Lower lobe of right lung (tissue), 2 donors: ENCODE data around the gene MED13L. TPM values are rescaled to one million over a fixed set of nuclear protein-coding genes. Genes with fewer than 3 reads are reported as not detected.

Source experiments
- ATAC-seq, 2 donors: fragments of 200-7000 bp; cut with Tn5 transposase; one replicate each; pipeline ENCODE4 v1.9.1; 2020 to 2022; ENCODE audit warnings: mild to moderate bottlenecking in 2 of 2, moderate library complexity in 2 of 2
- DNase-seq: peaks from one replicate; pipeline ENCODE4 v3.0.0-alpha.2; 2020
- H3K27ac ChIP-seq: fragments of 200-600 bp; one replicate; pipeline ENCODE4 v1.8.0; 2022
- H3K27me3 ChIP-seq: fragments of 200-600 bp; one replicate; pipeline ENCODE4 v1.8.0; 2022; ENCODE audit warnings: low read depth
- H3K36me3 ChIP-seq: fragments of 200-600 bp; one replicate; pipeline ENCODE4 v1.8.0; 2022; ENCODE audit warnings: mild to moderate bottlenecking
- H3K4me1 ChIP-seq: fragments of 200-600 bp; one replicate; pipeline ENCODE4 v1.8.0; 2022
- H3K4me3 ChIP-seq: fragments of 200-600 bp; one replicate; pipeline ENCODE4 v1.8.0; 2022; ENCODE audit warnings: mild to moderate bottlenecking
- H3K9me3 ChIP-seq: fragments of 200-600 bp; one replicate; pipeline ENCODE4 v1.8.0; 2022
- CTCF ChIP-seq: fragments of 200-600 bp; IDR thresholded peaks from one replicate; pipeline ENCODE4 v1.8.0; 2022; ENCODE audit warnings: antibody characterized with exemption, mild to moderate bottlenecking
- intact Hi-C: fragments of 100-400 bp; cut with DNase I; formaldehyde crosslinking; loops from one replicate; pipeline ENCODE4 v1.11.0; 2022
- total RNA-seq: library from RNA; stranded (reverse); fragmentation: NEBNext Ultra II Directional; extraction: Animal tissue kit (Norgen Biotek cat#: 25700); gene quantifications from one replicate; pipeline ENCODE4 v1.2.1, GENCODE V29; 2021
- donor health status: DM: no; HTN: yes; CAD: no; lungs with severe emphysema.

MED13L gene
- total RNA-seq, 1 donor from 2014 or later: 148 TPM

- Histone ChIP-seq H3K9me3 (no peaks in the 10 kb centered on the region), H3K27me3 (no peaks in the 10 kb centered on the region), H3K27ac (no peak overlapping the region), H3K36me3 (peaks cover 5% of the 10 kb centered on the region), H3K4me3 (no peak overlapping the region), H3K4me1 (no peaks in the 10 kb centered on the region)
- intact Hi-C loops: no loop called here
- no peak for TF ChIP-seq CTCF
- no peak for DNase-seq
- ATAC-seq: no peak
Observed at GRCh38 chr12:116092776-116093175, 184.7 kb downstream of the MED13L start.

- intact Hi-C loops: no loop called here
- no peak overlapping the region for H3K27ac ChIP-seq
- TF ChIP-seq CTCF: no peak
- peaks cover 5% of the 10 kb centered on the region for H3K36me3 ChIP-seq
- H3K9me3 ChIP-seq: no peaks in the 10 kb centered on the region
- H3K4me3 ChIP-seq: no peak overlapping the region
- ATAC-seq (no peak), DNase-seq (no peak)
- no peaks in the 10 kb centered on the region for H3K27me3 ChIP-seq
- H3K4me1 ChIP-seq: no peaks in the 10 kb centered on the region
Observed at GRCh38 chr12:116092162-116092561, 185.3 kb downstream of the MED13L start.

GRCh38 chr12:116091579-116091978 lies 185.9 kb downstream of the MED13L start:
- DNase-seq: no peak
- no peak for TF ChIP-seq CTCF
- no peak overlapping the region for H3K27ac ChIP-seq
- H3K36me3 ChIP-seq: peaks cover 5% of the 10 kb centered on the region
- no peaks in the 10 kb centered on the region for H3K4me1 ChIP-seq
- intact Hi-C loops: no loop called here
- ATAC-seq: no peak
- H3K9me3 ChIP-seq: no peaks in the 10 kb centered on the region
- H3K4me3 ChIP-seq: no peak overlapping the region
- H3K27me3 ChIP-seq: no peaks in the 10 kb centered on the region

- TF ChIP-seq CTCF: no peak
- no peak for DNase-seq
- no peaks in the 10 kb centered on the region for H3K27me3 ChIP-seq
- no peak overlapping the region for H3K4me3 ChIP-seq
- intact Hi-C loops: no loop called here
- H3K36me3 ChIP-seq: peaks cover 5% of the 10 kb centered on the region
- ATAC-seq: no peak
- no peak overlapping the region for H3K27ac ChIP-seq
- H3K4me1 ChIP-seq: no peaks in the 10 kb centered on the region
- no peaks in the 10 kb centered on the region for H3K9me3 ChIP-seq
Observed at GRCh38 chr12:116090516-116090915, 187.0 kb downstream of the MED13L start.

GRCh38 chr12:116089080-116089479 lies 188.4 kb downstream of the MED13L start:
- TF ChIP-seq CTCF: no peak
- no peak for ATAC-seq
- DNase-seq: no peak
- no peaks in the 10 kb centered on the region for H3K9me3 ChIP-seq
- intact Hi-C loops: no loop called here
- no peak overlapping the region for H3K27ac ChIP-seq
- H3K27me3 ChIP-seq: no peaks in the 10 kb centered on the region
- H3K4me3 ChIP-seq: no peak overlapping the region
- H3K36me3 ChIP-seq: peaks cover 5% of the 10 kb centered on the region
- no peaks in the 10 kb centered on the region for H3K4me1 ChIP-seq

GRCh38 chr12:116087962-116088361 lies 189.5 kb downstream of the MED13L start:
- intact Hi-C loops: no loop called here
- H3K4me1 ChIP-seq: no peaks in the 10 kb centered on the region
- peaks cover 5% of the 10 kb centered on the region for H3K36me3 ChIP-seq
- H3K27me3 ChIP-seq: no peaks in the 10 kb centered on the region
- no peak overlapping the region for H3K4me3 ChIP-seq
- DNase-seq (no peak), ATAC-seq (no peak)
- no peak for TF ChIP-seq CTCF
- no peak overlapping the region for H3K27ac ChIP-seq
- no peaks in the 10 kb centered on the region for H3K9me3 ChIP-seq
